Measurements from ENCODE around the gene ANKRD16. TPM values are rescaled to one million over a fixed set of nuclear protein-coding genes. Genes with fewer than 3 reads are reported as not detected.
"Not testable (repeated sequence)": the region's sequence is repeated elsewhere in the genome, so short reads cannot be mapped to it uniquely, and the experiment has no call there.

The ANKRD16 gene
- total and polyA plus RNA-seq, 2 experiments from 2014 or later, result 29.0 to 32.3 TPM

GRCh38 chr10:5830629-5831445 is 58.9 kb downstream of the ANKRD16 start:
- Histone ChIP-seq H3K27ac (peak overlapping the region; percentile 17), H3K36me3 (no peaks in the 10 kb centered on the region), H3K27me3 (no peaks in the 10 kb centered on the region), H3K4me1 (ENCODE audit: low read depth) (peaks cover 17% of the 10 kb centered on the region), H3K9me3 (ENCODE audit: low read depth) (no peaks in the 10 kb centered on the region), H3K4me3 (no peak overlapping the region)
- TF ChIP-seq, protein P1, sequence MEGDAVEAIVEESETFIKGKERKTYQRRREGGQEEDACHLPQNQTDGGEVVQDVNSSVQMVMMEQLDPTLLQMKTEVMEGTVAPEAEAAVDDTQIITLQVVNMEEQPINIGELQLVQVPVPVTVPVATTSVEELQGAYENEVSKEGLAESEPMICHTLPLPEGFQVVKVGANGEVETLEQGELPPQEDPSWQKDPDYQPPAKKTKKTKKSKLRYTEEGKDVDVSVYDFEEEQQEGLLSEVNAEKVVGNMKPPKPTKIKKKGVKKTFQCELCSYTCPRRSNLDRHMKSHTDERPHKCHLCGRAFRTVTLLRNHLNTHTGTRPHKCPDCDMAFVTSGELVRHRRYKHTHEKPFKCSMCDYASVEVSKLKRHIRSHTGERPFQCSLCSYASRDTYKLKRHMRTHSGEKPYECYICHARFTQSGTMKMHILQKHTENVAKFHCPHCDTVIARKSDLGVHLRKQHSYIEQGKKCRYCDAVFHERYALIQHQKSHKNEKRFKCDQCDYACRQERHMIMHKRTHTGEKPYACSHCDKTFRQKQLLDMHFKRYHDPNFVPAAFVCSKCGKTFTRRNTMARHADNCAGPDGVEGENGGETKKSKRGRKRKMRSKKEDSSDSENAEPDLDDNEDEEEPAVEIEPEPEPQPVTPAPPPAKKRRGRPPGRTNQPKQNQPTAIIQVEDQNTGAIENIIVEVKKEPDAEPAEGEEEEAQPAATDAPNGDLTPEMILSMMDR (IDR thresholded peaks at IDR 0.05; ENCODE audit: low read depth, low read length), result no peak
- no peak for DNase-seq (ENCODE audit: low read depth in 1 of 2, low spot score in 1 of 2)

DNA sequence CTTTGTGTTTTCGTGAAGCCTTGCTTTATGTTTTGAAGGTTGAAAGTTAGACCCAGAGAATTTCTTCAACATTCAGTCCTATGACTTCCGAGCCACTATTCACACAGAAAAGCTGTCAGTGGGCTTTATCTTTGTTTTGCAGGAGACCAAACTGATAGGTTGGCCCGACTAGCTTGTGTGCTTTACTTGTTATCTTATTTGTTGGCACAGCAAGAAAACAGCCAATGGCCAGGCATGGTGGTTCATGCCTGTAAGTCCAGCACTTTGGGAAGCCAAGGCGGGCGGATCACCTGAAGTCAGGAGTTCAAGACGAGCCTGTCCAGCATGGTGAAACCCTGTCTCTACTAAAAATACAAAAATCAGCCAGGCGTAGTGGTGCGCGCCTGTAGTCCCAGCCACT is 60.4 kb downstream of the ANKRD16 start:
- Histone ChIP-seq H3K4me3 (no peak overlapping the region), H3K36me3 (no peaks in the 10 kb centered on the region), H3K27ac (peak overlapping the region; percentile 66), H3K4me1 (ENCODE audit: low read depth) (peaks cover 13% of the 10 kb centered on the region), H3K27me3 (no peaks in the 10 kb centered on the region), H3K9me3 (ENCODE audit: low read depth) (no peaks in the 10 kb centered on the region)
- no peak for DNase-seq (ENCODE audit: low read depth in 1 of 2, low spot score in 1 of 2)
- TF ChIP-seq, protein P1 (IDR thresholded peaks at IDR 0.05; ENCODE audit: low read depth, low read length), result no peak

DNA sequence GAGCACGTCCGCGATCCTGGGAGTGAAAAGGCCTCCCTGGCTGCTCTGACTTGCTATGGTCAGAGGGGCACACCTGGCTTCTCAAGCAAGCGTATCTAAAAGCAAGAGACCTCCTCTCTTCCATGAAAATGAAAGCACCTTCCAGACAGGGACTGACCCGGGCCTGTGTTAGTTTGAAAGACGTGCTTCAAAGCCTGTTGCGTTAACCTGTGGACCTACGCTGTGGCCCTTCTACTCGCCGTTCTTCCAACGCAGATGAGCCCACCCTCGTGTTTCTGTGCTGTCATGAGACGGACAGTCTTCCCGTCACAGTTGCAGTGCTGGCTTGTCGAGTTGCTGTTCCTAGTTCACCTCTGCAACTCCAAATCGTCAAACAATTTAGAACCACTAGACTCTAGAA is 61.0 kb downstream of the ANKRD16 start:
- H3K4me3 ChIP-seq, result no peak overlapping the region
- TF ChIP-seq, protein P1 (IDR thresholded peaks at IDR 0.05; ENCODE audit: low read depth, low read length), result no peak
- H3K4me1 ChIP-seq (ENCODE audit: low read depth), result peaks cover 9% of the 10 kb centered on the region
- no peaks in the 10 kb centered on the region for H3K9me3 ChIP-seq (ENCODE audit: low read depth)
- DNase-seq (ENCODE audit: low read depth in 1 of 2, low spot score in 1 of 2), result no peak
- H3K27ac ChIP-seq, result peak overlapping the region; percentile 66
- H3K27me3 ChIP-seq, result no peaks in the 10 kb centered on the region
- no peaks in the 10 kb centered on the region for H3K36me3 ChIP-seq

GRCh38 chr10:5827841-5828240 is 61.9 kb downstream of the ANKRD16 start:
- DNase-seq (ENCODE audit: low read depth in 1 of 2, low spot score in 1 of 2), result no peak
- no peak overlapping the region for H3K27ac ChIP-seq
- H3K36me3 ChIP-seq, result no peaks in the 10 kb centered on the region
- peaks cover 7% of the 10 kb centered on the region for H3K4me1 ChIP-seq (ENCODE audit: low read depth)
- TF ChIP-seq, protein P1 (IDR thresholded peaks at IDR 0.05; ENCODE audit: low read depth, low read length), result no peak
- no peak overlapping the region for H3K4me3 ChIP-seq
- H3K27me3 ChIP-seq, result no peaks in the 10 kb centered on the region
- no peaks in the 10 kb centered on the region for H3K9me3 ChIP-seq (ENCODE audit: low read depth)

GRCh38 chr10:5826511-5826910 is 63.2 kb downstream of the ANKRD16 start:
- H3K9me3 ChIP-seq (ENCODE audit: low read depth); H3K27me3 ChIP-seq; DNase-seq (ENCODE audit: low read depth in 1 of 2, low spot score in 1 of 2); H3K4me1 ChIP-seq (ENCODE audit: low read depth); H3K27ac ChIP-seq; H3K36me3 ChIP-seq; H3K4me3 ChIP-seq: not testable (repeated sequence)

- DNase-seq (ENCODE audit: low read depth in 1 of 2, low spot score in 1 of 2), result no peak
- H3K36me3 ChIP-seq, result no peaks in the 10 kb centered on the region
- H3K9me3 ChIP-seq (ENCODE audit: low read depth), result no peaks in the 10 kb centered on the region
- H3K27me3 ChIP-seq, result no peaks in the 10 kb centered on the region
- H3K27ac ChIP-seq, result no peak overlapping the region
- TF ChIP-seq, protein P1 (IDR thresholded peaks at IDR 0.05; ENCODE audit: low read depth, low read length), result no peak
- H3K4me3 ChIP-seq, result no peak overlapping the region
- H3K4me1 ChIP-seq (ENCODE audit: low read depth), result peaks cover 8% of the 10 kb centered on the region
Measured at GRCh38 chr10:5818894-5819293, 70.8 kb downstream of the ANKRD16 start.
